SKM-1 treated with dmso at 0.1 percent for 144 hours (cell line): ENCODE measurements around the gene GRIA1.
"Not testable (repeated sequence)": the region's sequence is repeated elsewhere in the genome, so short reads cannot be mapped to it uniquely, and the experiment has no call there.

Experiments used
- DNase-seq: peaks from one replicate; lab custom pipeline; 2025; ENCODE audit not compliant: unreplicated experiment; lab: John Stamatoyannopoulos, UW

The GRIA1 gene

GRCh38 chr5:153711755-153712154 is 221.3 kb downstream of the GRIA1 start:
- DNase-seq, result no peak

GRCh38 chr5:153712946-153713345 is 222.5 kb downstream of the GRIA1 start:
- DNase-seq, result no peak

- DNase-seq, result no peak
Measured at GRCh38 chr5:153713943-153714342, 223.5 kb downstream of the GRIA1 start.

- no peak for DNase-seq
Measured at GRCh38 chr5:153714798-153715197, 224.3 kb downstream of the GRIA1 start.

- no peak for DNase-seq
Measured at GRCh38 chr5:153717287-153717686, 226.8 kb downstream of the GRIA1 start.

- DNase-seq, result no peak
Measured at GRCh38 chr5:153718713-153719112, 228.2 kb downstream of the GRIA1 start.

- no peak for DNase-seq
Measured at GRCh38 chr5:153719324-153719723, 228.9 kb downstream of the GRIA1 start.

- not testable (repeated sequence) for DNase-seq
Measured at GRCh38 chr5:153723022-153723610, 232.6 kb downstream of the GRIA1 start.

- no peak for DNase-seq
Measured at GRCh38 chr5:153742060-153742459, 251.6 kb downstream of the GRIA1 start.

- DNase-seq, result no peak
Measured at GRCh38 chr5:153744751-153745150, 254.3 kb downstream of the GRIA1 start.

- no peak for DNase-seq
Measured at GRCh38 chr5:153745778-153746395, 255.4 kb downstream of the GRIA1 start.

GRCh38 chr5:153746440-153746839 is 256.0 kb downstream of the GRIA1 start:
- no peak for DNase-seq

- DNase-seq, result no peak
Measured at GRCh38 chr5:153748823-153749222, 258.4 kb downstream of the GRIA1 start.

GRCh38 chr5:153749960-153750359 is 259.5 kb downstream of the GRIA1 start:
- DNase-seq, result no peak

GRCh38 chr5:153751251-153751650 is 260.8 kb downstream of the GRIA1 start:
- no peak for DNase-seq

GRCh38 chr5:153752890-153753289 is 262.4 kb downstream of the GRIA1 start:
- DNase-seq, result no peak

GRCh38 chr5:153753645-153754432 is 263.4 kb downstream of the GRIA1 start:
- DNase-seq, result no peak

GRCh38 chr5:153755913-153756500 is 265.5 kb downstream of the GRIA1 start:
- no peak for DNase-seq

GRCh38 chr5:153756540-153756939 is 266.1 kb downstream of the GRIA1 start:
- DNase-seq, result no peak

- DNase-seq, result no peak
Measured at GRCh38 chr5:153765987-153766386, 275.5 kb downstream of the GRIA1 start.

GRCh38 chr5:153767221-153768188 is 277.0 kb downstream of the GRIA1 start:
- DNase-seq, result no peak
